ENCODE measurements around the gene CCNK.

Gene CCNK

DNA sequence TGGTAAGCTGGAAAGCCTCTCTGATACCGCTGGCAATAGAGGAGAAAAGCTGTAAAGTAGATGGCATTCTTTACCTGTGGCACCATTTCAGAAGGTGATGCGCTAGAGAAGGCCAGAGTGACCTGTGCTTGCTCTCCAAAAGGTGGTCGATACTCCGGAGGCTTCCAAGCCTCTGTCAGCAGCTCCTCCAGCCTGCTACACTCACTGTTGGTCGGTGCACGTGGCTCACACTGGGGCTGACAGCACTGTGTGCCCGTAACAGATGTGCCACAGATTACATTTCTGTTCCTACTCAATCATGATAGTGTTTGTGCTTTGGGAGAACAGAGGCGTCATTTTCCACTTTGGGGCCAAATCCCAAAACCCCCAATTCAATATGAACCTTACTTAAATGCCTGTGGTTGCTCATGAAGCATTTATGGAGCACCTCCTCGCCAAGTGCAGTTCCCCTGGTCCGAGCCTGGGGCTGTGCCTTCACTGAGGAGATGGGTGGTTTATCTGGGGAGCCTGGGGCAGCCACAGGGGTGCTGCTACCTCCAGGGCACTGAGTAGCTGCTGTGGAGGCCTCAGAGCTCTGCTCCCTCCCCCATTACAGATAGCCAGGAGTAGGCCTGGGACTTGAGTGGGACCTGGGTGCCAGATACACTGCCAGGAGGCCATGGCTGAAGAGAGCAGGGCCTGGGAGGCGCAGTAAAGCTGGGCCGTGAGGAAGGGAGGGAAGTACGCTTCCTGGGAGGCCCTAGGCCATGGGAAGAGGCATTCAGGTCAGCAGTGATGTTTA, 26.8 kb downstream of the CCNK start:
- TF ChIP-seq, protein P1, sequence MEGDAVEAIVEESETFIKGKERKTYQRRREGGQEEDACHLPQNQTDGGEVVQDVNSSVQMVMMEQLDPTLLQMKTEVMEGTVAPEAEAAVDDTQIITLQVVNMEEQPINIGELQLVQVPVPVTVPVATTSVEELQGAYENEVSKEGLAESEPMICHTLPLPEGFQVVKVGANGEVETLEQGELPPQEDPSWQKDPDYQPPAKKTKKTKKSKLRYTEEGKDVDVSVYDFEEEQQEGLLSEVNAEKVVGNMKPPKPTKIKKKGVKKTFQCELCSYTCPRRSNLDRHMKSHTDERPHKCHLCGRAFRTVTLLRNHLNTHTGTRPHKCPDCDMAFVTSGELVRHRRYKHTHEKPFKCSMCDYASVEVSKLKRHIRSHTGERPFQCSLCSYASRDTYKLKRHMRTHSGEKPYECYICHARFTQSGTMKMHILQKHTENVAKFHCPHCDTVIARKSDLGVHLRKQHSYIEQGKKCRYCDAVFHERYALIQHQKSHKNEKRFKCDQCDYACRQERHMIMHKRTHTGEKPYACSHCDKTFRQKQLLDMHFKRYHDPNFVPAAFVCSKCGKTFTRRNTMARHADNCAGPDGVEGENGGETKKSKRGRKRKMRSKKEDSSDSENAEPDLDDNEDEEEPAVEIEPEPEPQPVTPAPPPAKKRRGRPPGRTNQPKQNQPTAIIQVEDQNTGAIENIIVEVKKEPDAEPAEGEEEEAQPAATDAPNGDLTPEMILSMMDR (IDR thresholded peaks at IDR 0.05; ENCODE audit: low read depth, low read length) = no peak
- DNase-seq (ENCODE audit: extremely low read depth, low read depth) = no peak

DNA sequence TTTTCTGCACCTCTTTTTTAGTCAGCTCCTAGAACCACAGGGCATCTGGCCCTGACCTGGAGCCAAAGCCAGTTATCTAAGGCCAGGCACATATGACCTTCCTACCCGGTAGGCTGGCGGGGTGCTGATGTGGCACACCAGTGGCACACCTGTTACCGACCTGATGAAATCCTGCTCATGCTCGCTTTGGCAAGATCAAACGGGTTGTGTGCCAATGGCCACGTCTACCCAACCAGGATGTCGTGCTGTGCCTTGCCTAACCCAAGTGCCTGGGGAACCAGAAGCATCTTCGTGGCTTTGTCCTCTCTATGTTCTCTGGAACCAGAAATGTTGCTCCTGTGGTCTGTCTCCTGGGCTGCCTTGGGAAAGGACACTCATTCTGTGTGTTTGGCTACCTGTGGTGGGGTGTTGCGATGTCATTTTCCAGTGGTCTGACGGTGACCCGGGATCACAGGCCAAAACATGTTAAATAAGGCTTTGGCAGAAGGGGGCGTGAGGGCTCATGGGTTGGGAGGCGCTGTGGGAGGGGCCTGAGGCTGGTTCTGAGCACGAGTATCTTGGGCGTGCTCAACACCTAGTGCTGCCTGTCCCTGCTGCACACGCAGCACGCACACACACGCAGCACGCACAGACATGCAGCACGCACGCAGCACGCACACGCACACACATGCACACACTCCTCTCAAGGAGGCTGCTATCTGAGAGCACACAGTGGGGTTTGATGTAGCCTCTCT, 27.9 kb downstream of the CCNK start:
- TF ChIP-seq, protein P1 (IDR thresholded peaks at IDR 0.05; ENCODE audit: low read depth, low read length) = no peak
- no peak for DNase-seq (ENCODE audit: extremely low read depth, low read depth)

GRCh38 chr14:99509871-99510555, 28.8 kb downstream of the CCNK start:
- TF ChIP-seq, protein P1 (IDR thresholded peaks at IDR 0.05; ENCODE audit: low read depth, low read length) = no peak
- DNase-seq (ENCODE audit: extremely low read depth, low read depth) = no peak

GRCh38 chr14:99510556-99511139, 29.4 kb downstream of the CCNK start:
- DNase-seq (ENCODE audit: extremely low read depth, low read depth) = no peak

GRCh38 chr14:99511421-99512109, 30.4 kb downstream of the CCNK start:
- DNase-seq (ENCODE audit: extremely low read depth, low read depth) = no peak
- TF ChIP-seq, protein P1 (IDR thresholded peaks at IDR 0.05; ENCODE audit: low read depth, low read length) = no peak

More at GRCh38 chr14:99510556-99511139, 29.4 kb downstream of the CCNK start:
- TF ChIP-seq, protein P1 (IDR thresholded peaks at IDR 0.05; ENCODE audit: low read depth, low read length) = no peak

GRCh38 chr14:99512110-99512449, 30.9 kb downstream of the CCNK start:
- no peak for DNase-seq (ENCODE audit: extremely low read depth, low read depth)
- TF ChIP-seq, protein P1 (IDR thresholded peaks at IDR 0.05; ENCODE audit: low read depth, low read length) = no peak
